T-helper 2 cell treated with Interferon-gamma antibody and Interleukin-4, amounts not matched to agents 5 μg/mL and 100 μg/mL, for 36 hours (primary cell): ENCODE measurements around the gene DSE.

Experiments
- DNase-seq: peaks from one replicate; pipeline ENCODE4 v3.0.0; 2021; ENCODE audit warnings: low spot score
- H3K27ac Mint-ChIP-seq: one replicate; pipeline ENCODE4 v1.8.0; 2021; ENCODE audit warnings: mild to moderate bottlenecking, mixed read lengths
- H3K27me3 Mint-ChIP-seq: one replicate; pipeline ENCODE4 v1.8.0; 2021; ENCODE audit warnings: low read depth, mixed read lengths
- H3K36me3 Mint-ChIP-seq: one replicate; pipeline ENCODE4 v1.8.0; 2021; ENCODE audit warnings: low read depth, mixed read lengths
- H3K4me1 Mint-ChIP-seq: one replicate; pipeline ENCODE4 v1.8.0; 2021; ENCODE audit warnings: low read depth, mixed read lengths
- H3K4me3 Mint-ChIP-seq: one replicate; pipeline ENCODE4 v1.8.0; 2022; ENCODE audit warnings: mild to moderate bottlenecking, moderate library complexity, mixed read lengths
- H3K9me3 Mint-ChIP-seq: one replicate; pipeline ENCODE4 v1.8.0; 2021; ENCODE audit warnings: mixed read lengths

The DSE gene

DNA sequence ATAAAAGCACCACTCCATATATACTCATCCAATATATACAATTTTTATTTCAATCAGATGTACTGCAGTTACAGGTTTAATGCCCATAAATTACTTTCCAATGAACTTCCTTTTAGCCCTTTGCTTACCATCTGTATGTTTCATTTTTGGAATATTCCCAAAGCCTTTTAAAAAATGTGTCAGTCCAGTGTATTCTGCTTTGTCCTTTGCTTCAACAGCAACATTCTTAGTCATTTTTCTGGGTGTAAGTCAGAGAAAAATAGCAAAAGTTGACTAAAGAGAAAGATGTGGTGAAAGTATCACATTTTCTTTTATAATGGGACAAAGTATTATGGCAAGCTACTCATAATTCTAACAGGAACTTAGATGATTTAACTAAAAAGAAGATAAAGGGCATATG is 15.2 kb downstream of the DSE start:
- DNase-seq, result no peak
- H3K4me3 Mint-ChIP-seq, result no peak overlapping the region
- H3K27ac Mint-ChIP-seq, result no peak overlapping the region
- peaks cover 12% of the 10 kb centered on the region for H3K4me1 Mint-ChIP-seq
- no peaks in the 10 kb centered on the region for H3K9me3 Mint-ChIP-seq
- peaks cover 32% of the 10 kb centered on the region for H3K27me3 Mint-ChIP-seq
- no peaks in the 10 kb centered on the region for H3K36me3 Mint-ChIP-seq

DNA sequence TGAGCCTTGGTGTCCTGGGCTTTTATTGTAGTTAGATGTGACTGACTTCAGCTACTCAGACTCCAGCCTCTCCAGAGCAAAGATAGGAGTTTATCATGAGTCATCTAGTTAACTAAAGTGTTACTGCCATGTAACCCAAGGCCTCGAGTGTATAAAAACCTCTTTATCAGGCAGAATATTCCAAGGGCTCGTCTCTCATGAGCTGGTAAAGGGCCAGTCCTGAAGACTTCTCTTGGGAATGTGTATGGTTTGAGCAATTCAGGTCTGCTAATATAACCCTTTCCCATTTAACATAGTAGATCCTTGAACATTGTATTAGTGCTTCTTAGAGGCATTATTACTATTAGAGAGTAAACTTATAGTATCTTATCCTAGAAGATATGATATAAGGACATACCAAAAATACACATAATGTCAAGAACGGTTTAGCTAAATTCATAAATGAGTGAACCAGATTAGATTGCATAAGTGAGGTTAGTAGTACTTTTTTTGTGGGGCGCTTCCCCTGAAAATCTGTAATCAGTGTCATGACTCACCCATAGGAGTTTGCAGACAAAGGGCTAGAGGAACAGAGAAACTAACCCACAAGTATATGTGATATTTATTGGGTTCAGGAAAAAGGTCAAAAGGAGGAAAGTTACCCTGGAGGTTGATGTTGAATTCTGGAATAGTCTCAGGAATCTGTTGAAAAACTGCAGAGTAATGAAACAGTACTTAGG is 16.0 kb downstream of the DSE start:
- H3K27me3 Mint-ChIP-seq, result peaks cover 25% of the 10 kb centered on the region

DNA sequence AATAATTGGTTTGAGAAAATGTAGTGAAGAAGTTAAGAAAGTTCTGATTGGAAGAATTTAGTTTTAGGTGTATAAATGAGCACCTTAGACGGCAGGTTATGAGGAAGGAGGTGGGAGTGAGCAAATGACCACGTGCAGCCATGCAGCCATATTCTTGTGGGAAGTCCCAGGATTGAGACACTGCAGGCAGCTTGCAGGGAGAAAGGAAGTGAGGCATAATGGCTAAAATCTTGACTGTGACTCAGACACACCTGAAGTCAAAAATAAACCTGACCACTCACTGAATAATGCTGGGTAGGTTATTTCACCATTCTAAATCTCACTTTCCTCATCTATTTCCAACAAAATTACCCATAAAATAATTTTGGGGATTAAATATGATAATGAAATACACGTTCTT is 16.6 kb downstream of the DSE start:
- Mint-ChIP-seq H3K9me3 (no peaks in the 10 kb centered on the region), H3K36me3 (no peaks in the 10 kb centered on the region), H3K4me3 (no peak overlapping the region), H3K4me1 (peaks cover 16% of the 10 kb centered on the region), H3K27me3 (peaks cover 21% of the 10 kb centered on the region), H3K27ac (no peak overlapping the region)
- no peak for DNase-seq

More for the DNA sequence above, 16.0 kb downstream of the DSE start:
- no peaks in the 10 kb centered on the region for H3K36me3 Mint-ChIP-seq
- no peaks in the 10 kb centered on the region for H3K9me3 Mint-ChIP-seq
- peaks cover 12% of the 10 kb centered on the region for H3K4me1 Mint-ChIP-seq
- no peak overlapping the region for H3K4me3 Mint-ChIP-seq
- no peak overlapping the region for H3K27ac Mint-ChIP-seq
- no peak for DNase-seq

DNA sequence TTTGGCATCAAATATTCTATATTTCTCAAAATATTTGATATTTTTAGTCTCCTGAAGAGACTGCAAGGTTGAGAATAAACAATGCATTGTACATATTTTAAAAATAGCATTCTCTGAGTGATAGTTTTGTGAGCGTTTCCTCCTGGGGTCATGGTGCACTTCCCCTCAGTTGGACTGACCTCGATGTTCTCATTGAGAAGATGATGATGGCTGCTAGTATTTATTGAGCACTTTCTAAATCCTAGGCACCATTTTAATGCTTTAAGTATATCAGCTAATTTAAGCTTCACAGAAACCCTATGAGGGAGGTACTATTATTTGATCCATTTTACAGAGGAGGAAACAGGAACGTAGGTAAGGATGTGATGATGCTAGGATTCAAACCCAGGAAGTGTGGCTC is 18.2 kb downstream of the DSE start:
- Mint-ChIP-seq H3K36me3 (no peaks in the 10 kb centered on the region), H3K4me3 (no peak overlapping the region), H3K27me3 (peaks cover 13% of the 10 kb centered on the region), H3K9me3 (no peaks in the 10 kb centered on the region), H3K4me1 (peaks cover 29% of the 10 kb centered on the region), H3K27ac (no peak overlapping the region)
- no peak for DNase-seq

DNA sequence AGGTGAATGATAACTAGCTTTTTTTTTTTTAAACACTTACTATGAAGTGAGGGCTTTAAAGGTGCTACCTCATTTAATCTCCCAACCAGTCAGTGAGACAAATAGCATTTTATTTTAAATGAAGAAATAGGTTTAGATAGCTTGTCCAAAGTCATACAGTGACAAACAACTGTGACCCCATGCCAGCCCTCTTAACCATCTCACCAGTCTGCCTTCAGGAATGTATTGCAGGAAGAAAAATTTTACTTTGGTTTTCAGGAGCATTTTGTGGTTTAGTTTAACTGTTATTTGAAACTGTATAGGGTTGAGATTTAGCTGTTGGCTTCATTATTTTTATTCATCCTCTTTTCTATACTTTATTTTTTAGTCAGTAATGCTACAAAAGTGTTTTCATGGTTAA is 18.6 kb downstream of the DSE start:
- H3K4me3 Mint-ChIP-seq, result no peak overlapping the region
- H3K27me3 Mint-ChIP-seq, result peaks cover 9% of the 10 kb centered on the region
- no peaks in the 10 kb centered on the region for H3K9me3 Mint-ChIP-seq
- H3K27ac Mint-ChIP-seq, result no peak overlapping the region
- peaks cover 29% of the 10 kb centered on the region for H3K4me1 Mint-ChIP-seq
- no peak for DNase-seq
- no peaks in the 10 kb centered on the region for H3K36me3 Mint-ChIP-seq

DNA sequence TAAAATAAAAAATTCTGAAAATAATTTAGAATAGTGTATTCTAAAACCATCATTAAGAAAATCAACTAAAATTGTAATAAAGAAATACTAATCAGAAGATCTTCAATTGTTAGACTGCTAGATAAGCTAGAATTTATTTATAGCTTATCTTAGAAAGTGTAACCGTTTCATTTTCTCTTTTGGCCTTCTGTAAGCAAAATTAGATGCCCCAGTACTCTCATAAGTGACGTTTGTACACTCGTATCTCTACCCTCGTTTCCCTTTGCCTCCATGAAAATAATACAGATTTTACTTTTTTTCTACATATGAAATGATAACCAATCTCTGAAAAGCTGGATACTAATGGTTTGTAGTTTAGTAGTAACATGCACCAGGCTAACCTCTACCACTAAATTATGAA is 19.8 kb downstream of the DSE start:
- Mint-ChIP-seq H3K36me3 (no peaks in the 10 kb centered on the region), H3K27ac (no peak overlapping the region), H3K4me1 (peaks cover 29% of the 10 kb centered on the region), H3K27me3 (peaks cover 3% of the 10 kb centered on the region), H3K9me3 (no peaks in the 10 kb centered on the region), H3K4me3 (no peak overlapping the region)
- no peak for DNase-seq

DNA sequence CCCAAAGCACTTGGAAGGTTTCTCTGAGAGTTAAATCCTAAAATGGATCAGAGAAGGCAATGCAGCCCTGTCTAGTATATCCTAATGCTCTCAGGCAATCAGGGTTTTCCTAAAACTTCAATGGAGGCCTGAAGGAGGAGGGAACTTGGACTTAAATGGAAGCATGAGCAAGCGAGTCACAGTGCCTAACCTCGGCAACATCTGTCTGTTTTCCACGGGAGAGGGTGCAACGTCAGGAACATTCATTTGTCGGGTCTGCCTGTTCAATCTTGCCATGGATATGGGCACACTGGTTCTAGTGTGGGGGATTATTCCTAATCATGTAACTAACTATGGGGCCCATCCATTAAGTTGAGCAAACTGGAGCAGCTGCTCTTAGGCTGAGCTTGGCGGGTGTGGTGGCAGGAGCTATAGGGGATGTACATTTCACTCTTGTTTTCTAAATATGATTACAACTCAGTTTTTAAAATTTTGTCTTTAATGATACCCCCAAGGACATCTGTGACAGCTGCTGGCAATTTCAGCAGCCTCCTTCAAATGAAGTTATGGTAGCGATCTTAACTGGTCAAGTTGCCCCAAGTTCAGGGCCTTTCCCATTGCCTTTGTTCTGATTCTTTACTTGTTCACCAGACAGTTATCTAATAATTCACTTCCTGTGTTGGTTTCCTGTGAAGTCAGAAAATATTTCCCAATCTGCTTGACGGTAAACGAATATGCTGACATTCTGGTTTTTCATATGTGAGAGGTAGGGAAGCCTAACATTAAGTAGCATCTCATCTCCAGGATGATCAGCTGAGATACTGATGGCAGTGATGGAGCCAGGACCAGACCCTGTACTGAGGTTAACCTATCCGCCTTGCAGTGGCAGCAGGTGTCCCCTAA is 21.6 kb downstream of the DSE start:
- no peak for DNase-seq
- Mint-ChIP-seq H3K36me3 (no peaks in the 10 kb centered on the region), H3K27me3 (no peaks in the 10 kb centered on the region), H3K4me3 (no peak overlapping the region), H3K4me1 (peaks cover 24% of the 10 kb centered on the region), H3K9me3 (no peaks in the 10 kb centered on the region), H3K27ac (no peak overlapping the region)

DNA sequence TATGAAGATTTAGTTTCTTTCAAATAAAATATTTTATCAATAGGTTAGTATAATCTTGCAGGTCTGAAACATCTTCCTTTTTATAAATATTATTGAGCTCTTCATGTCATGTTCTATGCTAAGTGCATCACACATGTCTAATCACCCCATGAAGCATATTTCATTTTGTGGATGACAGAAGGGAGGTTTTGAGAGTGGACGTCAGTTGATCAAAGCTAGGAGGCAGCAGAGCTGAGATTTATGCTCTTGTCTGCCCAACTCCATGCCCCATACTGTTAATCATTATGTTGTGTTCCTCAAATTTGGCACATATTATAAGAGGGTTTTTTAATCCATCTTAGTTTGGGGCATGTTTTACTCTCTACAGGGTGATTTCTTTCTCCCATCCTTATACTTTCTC is 22.7 kb downstream of the DSE start:
- Mint-ChIP-seq H3K4me3 (no peak overlapping the region), H3K27me3 (no peaks in the 10 kb centered on the region), H3K36me3 (no peaks in the 10 kb centered on the region), H3K27ac (no peak overlapping the region), H3K4me1 (peaks cover 23% of the 10 kb centered on the region), H3K9me3 (no peaks in the 10 kb centered on the region)
- DNase-seq, result no peak

DNA sequence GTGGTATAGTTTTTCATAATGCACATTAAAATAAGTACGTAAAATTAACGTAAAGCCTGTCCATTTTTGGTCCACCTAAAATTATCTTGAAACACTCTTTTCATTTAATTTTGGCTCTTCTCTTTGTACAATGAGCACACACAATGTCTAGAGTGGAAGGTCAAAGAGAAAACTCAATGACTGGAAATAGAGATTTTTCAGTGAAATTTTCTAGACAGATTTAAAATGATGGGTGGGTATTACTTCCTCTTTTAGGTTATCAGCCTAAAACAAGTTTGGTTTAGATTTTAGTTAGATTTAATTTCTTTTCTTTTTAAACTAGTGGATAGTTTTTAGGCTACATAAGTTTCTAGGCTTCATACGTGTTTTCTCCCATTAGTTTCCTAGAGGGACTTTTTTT is 24.9 kb downstream of the DSE start:
- no peaks in the 10 kb centered on the region for H3K36me3 Mint-ChIP-seq
- peaks cover 19% of the 10 kb centered on the region for H3K4me1 Mint-ChIP-seq
- H3K27ac Mint-ChIP-seq, result no peak overlapping the region
- H3K4me3 Mint-ChIP-seq, result no peak overlapping the region
- no peak for DNase-seq
- peaks cover 3% of the 10 kb centered on the region for H3K27me3 Mint-ChIP-seq
- no peaks in the 10 kb centered on the region for H3K9me3 Mint-ChIP-seq

DNA sequence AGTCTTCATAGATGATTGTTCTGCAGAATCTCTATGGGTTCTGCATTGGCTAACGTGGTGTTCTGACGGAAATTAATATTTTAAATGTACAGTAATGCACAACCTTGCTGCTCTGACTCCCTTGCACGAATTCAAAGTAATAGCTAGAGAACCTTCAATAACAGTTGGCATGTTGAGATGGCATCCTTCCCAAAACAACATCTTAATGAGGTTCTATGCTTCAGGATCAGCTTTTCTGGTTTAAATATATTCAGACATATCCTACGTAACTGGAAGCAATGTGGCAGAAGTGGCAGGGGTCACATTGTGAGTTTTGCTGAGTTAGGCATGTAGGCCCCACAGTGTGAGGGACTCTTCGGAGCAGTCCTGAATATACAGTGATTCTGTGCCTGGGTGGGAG is 25.7 kb downstream of the DSE start:
- no peaks in the 10 kb centered on the region for H3K36me3 Mint-ChIP-seq
- no peak for DNase-seq
- H3K4me1 Mint-ChIP-seq, result peaks cover 18% of the 10 kb centered on the region

DNA sequence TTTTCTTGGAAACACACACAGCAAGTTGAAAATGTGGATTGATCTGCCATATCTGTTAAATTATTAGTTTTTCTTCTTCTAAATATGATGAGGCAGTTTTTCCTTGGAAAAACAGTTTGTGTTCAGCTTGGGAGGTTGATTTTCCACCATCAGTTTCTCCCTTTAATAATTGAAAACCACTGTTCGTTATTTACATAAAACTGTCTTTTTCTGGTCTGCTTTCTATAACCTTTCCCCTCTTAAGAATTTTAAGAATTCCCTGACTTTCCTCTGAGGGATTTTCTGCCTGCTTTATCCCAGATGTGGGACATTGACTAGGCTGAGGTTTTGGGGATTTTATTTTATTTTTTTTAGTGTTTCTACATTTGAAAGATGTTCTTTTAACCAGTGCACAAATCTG is 27.2 kb downstream of the DSE start:
- Mint-ChIP-seq H3K36me3 (no peaks in the 10 kb centered on the region), H3K27me3 (peaks cover 8% of the 10 kb centered on the region), H3K4me1 (peaks cover 8% of the 10 kb centered on the region), H3K4me3 (no peak overlapping the region), H3K9me3 (no peaks in the 10 kb centered on the region), H3K27ac (no peak overlapping the region)
- no peak for DNase-seq

More for the DNA sequence above, 25.7 kb downstream of the DSE start:
- Mint-ChIP-seq H3K4me3 (no peak overlapping the region), H3K27ac (no peak overlapping the region), H3K9me3 (no peaks in the 10 kb centered on the region), H3K27me3 (peaks cover 3% of the 10 kb centered on the region)

DNA sequence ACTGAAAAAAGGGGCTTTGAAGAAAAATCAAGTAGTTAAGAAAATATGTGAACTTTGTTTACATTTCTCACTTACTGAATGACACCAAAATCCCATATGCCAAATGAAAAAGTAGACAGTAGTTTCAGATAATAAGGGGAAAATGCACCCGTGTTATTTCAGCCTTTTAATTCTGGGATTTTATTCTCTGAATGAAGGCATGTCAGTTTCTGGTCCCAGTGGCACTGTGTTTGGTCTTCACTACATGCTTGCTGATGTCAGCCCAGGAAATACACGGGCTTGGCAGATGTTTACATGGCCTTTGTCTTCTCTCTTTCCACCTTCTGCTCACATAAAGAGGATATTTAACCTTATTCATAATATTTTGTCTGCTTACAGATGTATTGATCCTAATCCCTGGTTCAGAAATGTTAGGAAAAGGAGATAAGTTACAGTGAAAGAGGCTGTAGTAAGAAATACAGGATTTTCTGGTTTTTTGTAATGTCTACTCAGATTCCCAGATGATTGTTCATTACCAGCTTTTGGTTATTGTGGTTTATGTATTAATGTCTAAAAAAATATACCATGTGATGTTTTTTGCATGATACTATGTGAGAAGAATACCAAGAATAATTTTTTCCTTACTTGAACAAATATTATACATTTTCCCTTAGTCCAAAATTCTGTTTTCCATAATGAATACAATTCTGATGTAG is 27.7 kb downstream of the DSE start:
- H3K27ac Mint-ChIP-seq, result no peak overlapping the region
- no peaks in the 10 kb centered on the region for H3K9me3 Mint-ChIP-seq
- H3K36me3 Mint-ChIP-seq, result no peaks in the 10 kb centered on the region
- peaks cover 4% of the 10 kb centered on the region for H3K4me1 Mint-ChIP-seq
- DNase-seq, result no peak
- peaks cover 8% of the 10 kb centered on the region for H3K27me3 Mint-ChIP-seq
- no peak overlapping the region for H3K4me3 Mint-ChIP-seq

DNA sequence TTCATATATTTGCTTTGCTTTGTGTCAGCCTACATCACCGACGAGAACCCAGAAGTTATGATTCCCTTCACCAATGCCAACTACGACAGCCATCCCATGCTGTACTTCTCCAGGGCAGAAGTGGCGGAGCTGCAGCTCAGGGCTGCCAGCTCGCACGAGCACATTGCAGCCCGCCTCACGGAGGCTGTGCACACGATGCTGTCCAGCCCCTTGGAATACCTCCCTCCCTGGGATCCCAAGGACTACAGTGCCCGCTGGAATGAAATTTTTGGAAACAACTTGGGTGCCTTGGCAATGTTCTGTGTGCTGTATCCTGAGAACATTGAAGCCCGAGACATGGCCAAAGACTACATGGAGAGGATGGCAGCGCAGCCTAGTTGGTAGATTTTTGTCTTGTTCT is 28.5 kb downstream of the DSE start:
- peaks cover 8% of the 10 kb centered on the region for H3K27me3 Mint-ChIP-seq
- H3K36me3 Mint-ChIP-seq, result no peaks in the 10 kb centered on the region

DNA sequence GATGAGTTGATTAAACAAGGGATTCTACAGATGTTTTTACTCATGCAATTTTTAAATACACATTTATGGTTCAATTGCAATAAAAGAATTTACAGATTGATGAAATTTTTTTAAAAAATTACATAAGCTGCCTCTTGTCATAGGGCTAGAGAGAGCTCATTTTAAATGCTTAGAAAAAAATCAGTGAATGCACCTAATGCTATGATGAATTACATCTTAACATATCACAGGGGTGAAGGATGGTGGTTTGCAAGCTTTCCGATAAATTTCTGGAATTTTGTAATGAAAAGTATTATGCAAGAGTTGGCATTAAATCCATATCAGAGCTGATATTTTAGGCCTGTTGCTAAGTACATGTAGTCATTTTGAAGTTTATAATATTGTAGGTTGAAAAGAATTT is 29.6 kb downstream of the DSE start:
- DNase-seq, result no peak

More for the DNA sequence above, 28.5 kb downstream of the DSE start:
- Mint-ChIP-seq H3K27ac (no peak overlapping the region), H3K9me3 (no peaks in the 10 kb centered on the region), H3K4me3 (no peak overlapping the region), H3K4me1 (no peaks in the 10 kb centered on the region)
- no peak for DNase-seq

More for the DNA sequence above, 29.6 kb downstream of the DSE start:
- Mint-ChIP-seq H3K9me3 (no peaks in the 10 kb centered on the region), H3K4me1 (no peaks in the 10 kb centered on the region), H3K36me3 (no peaks in the 10 kb centered on the region), H3K27ac (no peak overlapping the region), H3K4me3 (no peak overlapping the region), H3K27me3 (peaks cover 13% of the 10 kb centered on the region)
